A204.1 (cell line): Measurements from ENCODE around the gene FH.
A peak's percentile ranks its signal among the peaks of the same experiment; 100 is the strongest.

ENCODE experiments used
- FAIRE-seq: peaks from 2 replicates; lab custom pipeline; 2012; peaks lifted over from hg19 to GRCh38; lab: Jason Lieb, UNC

The FH gene

DNA sequence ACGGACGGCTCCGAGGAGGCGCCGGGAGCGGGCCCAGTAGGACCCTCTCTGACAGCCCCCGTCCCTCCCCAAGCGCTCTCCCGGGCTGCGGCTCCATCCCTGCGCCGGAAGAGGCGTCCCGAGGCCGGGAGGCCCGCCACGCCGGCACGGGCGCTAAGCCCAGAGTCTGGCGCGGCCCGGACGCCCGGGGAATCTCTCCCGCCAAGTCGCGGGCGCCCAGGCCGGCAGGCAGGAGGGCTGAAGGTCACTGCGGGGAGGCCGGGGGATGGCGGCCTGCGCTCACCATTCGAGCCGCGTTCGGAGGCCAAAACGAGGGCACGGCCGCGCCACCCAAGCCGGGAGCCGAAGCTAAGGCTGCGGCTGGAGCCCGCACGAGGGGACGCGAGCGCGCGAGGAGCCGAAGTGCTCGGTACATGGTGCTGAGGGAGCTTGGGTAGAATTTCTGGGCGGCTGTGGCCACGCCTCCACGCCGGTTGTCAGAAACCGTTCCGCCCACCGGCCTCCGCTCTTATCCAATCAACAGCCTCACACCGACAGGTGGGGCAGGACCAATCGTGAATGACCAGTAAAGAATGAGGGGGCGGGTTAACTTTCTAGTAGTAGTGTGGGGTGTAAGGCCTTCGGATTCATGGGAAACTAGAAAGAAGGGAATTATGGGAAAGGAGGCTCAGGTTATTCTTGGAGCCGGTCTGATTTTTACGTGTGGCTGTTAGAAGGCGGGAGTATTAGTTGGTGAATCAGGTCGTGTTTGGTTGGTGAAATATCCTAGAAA lies at the start of gene FH:
Gene FH, minus strand, starts transcription at position 448 of the 772 bp plus-strand sequence. Its CDS starts 33 bp downstream, at position 415.
- FAIRE-seq, result peak; percentile 99

DNA sequence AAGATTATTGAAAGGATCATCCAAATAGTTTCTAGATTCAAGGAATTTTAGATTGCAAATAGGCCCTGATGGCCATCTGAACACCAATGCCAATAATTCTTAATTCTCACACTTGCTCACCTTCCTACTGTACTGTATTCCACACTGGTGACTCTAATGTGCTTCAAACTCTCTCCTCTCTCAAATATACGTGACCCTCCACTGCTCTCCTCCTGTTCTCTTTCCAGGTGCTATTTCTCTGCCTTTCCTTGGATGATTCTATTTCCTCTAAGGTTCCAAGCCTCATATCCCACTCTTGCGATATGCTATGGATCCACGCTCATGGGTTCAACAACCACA lies 41.3 kb upstream of the FH start:
- no peak for FAIRE-seq

DNA sequence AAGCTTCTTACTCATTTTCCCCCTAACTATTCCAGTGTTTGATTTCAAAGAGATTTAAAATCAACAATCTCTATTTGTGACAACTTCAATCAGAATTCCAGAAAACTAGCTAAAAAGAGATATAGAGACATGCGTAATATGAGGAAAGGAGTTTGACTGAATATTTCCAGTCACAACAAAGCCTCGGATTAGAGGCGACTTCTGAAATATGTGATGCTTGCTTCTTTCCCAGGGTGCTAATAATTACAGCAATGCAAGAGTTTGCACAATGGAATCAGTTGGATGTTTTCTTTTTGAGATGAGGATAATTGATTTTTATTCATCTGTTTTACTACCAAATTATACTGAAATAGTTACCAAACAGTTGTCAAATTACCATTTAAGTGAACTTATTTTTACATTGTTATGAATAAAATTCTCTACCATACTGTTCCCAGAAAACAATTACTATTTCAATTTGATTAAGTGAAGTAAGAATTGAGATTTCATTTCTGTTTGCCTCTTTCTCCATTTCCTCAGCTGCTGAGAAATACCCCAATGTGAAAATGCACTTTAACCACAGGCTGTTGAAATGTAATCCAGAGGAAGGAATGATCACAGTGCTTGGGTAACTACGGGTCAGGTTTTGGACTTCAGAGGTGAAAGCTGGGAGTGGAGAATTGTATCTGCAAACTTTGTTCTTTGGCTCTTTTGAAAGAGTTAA lies 40.7 kb upstream of the FH start:
- FAIRE-seq, result no peak

DNA sequence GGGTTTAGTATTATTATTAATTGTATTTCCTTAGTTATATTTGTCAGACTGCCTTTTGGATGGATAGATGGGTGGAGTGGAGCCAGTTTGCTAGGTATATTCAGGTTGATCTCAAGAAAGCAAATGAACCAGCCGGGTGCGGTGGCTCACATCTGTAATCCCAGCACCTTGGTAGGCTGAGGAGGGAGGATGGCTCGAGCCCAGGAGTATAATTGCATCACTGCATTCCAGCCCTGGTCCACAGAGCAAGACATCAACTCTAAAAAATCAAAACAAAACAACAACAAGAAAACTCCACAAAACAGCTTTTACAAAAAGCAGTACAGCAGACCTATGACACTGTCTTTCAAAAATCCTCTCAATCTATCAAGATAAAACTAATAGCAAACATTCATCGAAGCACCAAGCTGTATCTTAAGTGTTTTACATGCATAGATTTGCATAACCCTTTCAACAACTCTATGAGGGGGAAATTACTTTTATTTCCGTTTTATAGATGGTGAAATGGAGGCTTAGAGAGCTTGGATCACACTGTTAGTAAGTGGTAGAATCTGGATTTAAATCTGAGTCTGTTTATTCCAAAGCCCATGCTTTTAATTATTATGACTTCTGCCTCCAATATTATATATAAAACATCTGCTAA lies 38.1 kb upstream of the FH start:
- FAIRE-seq, result no peak

DNA sequence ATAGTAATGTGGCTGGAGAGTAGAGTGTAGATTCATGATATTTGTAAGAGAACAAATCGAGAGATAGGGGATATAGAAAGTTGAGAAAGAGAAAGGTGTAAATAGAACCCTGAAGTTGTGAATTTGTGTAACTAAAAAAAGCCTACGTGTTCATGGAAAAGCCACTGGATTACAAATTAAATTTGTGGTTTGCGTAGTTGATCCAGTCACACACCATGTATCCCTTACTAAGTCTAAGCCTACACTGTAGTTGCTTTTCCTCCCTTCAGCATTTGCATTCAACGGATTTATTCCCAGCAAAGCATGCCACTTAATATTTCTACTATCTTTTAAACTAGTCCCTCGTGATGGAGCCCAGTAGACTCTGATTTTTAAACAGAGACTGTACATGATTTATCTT lies 37.5 kb upstream of the FH start:
- FAIRE-seq, result no peak

DNA sequence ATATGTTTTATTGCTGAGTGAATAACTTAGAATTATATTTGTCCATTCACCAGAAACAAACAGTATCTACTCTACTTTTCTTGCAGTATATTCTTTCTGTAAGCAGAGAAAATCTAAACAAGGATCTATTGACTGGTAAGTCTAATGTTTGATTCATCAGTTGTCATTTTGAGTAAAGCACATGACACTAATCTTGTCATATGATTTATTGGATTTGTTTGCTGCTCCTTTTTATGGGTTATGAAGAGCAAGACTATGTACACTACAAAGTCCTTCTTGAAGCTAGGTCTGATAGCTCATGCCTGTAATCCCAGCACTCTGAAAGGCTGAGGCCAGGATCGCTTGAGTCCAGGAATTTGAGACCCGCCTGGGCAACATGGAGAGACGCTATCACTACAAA lies 36.0 kb upstream of the FH start:
- no peak for FAIRE-seq

DNA sequence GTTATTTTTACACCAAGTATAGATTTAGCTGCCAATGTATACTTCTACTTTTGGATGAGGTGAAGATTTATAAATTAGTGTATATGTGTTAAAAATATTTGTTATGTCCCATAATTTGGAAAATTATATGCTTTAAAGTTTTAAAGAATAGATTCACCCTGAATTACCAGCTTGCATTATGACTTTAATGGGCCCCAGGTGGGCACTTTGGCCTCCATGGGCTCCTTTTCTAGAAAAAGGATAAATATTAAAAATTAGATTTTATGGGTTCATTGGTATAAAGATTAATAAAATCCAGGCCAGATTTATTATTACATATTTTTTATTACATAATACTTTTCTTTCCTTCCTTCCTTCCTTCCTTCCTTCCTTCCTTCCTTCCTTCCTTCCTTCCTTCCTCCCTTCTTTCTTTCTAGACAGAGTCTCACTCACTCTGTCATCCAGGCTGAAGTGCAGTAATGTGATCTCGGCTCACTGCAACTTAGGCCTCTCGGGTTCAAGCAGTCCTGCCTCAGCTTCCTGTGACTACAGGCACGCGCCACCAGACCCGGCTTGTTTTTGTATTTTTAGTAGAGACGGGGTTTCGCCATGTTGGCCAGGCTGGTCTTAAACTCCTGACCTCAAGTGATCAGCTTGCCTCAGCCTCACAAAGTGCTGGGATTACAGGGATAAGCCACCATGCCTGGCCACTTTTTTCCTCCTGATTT lies 34.5 kb upstream of the FH start:
- no peak for FAIRE-seq

DNA sequence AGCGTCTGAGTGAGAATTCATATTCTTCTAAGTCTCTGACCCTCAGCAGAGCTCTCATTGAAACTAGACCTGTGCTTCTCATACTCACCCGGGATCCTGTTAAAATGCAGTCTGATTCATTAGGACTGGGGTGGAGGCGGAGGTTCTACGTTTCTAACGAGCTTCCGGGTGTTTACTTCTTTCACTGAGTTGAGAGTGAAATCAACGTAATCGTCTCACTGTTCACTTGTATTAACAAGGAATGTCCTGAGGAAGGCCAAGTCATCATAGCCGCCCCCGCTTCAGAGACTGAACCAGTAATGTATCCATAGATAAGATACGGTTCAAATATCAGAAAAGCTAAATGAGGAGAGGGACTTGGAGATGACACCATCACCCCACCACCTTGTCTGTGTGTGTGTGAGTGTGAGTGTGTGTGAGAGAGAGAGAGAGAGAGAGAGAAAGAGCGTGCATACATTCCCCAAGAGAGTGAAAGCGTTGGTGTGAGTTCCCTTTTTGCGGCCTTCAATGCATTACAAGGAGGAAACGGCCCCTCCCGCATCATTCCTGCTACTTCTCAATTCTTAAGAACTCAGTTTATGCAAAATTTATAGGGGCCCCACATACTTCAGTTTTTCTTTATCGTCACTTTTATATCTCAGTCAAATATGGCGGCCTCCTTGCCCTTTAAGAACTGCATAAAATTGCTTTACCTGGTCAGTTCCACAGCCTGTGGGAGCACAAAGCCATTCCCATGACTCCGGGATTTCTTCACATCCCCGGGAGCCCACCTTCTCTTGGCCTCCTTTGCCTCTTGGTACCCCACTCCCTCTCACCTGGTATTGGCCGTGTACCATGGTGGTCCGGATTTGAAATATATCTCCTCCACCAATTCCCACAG lies 32.4 kb upstream of the FH start:
- no peak for FAIRE-seq

DNA sequence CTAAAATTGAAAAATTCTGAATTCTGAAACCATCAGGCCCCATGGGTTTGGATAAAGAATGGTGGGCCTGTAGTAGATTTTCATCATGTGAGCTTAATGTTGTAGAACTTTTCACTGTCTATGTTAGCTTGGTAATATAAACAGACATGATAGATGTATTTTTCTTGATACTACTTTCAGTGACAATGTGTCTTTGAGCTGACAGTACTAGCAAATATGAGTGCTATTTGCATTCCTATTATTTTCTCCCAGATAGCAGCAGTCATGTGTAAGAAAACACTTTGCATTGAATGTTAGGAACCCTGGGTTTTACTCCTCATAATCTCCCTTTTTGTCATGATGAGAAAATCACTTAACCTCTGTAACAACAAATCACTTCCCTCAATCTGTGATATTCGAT lies 30.8 kb upstream of the FH start:
- FAIRE-seq, result no peak

DNA sequence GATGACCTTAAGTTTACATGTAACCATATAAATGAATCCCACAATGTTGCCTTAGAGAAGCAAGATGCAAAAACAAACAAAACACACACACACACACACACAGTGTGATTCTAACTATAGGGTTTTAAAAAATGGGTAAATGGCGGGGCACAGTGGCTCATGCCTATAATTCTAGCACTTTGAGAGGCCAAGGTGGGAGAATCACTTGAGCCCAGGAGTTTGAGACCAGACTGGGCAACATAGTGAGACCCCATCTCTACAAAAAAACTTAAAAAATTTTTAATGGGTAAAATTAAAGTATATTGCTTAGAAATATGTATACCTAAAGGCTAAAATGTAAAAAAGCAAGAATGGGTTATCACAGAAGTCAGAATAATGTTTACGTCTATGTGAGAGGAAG lies 28.5 kb upstream of the FH start:
- FAIRE-seq, result no peak

DNA sequence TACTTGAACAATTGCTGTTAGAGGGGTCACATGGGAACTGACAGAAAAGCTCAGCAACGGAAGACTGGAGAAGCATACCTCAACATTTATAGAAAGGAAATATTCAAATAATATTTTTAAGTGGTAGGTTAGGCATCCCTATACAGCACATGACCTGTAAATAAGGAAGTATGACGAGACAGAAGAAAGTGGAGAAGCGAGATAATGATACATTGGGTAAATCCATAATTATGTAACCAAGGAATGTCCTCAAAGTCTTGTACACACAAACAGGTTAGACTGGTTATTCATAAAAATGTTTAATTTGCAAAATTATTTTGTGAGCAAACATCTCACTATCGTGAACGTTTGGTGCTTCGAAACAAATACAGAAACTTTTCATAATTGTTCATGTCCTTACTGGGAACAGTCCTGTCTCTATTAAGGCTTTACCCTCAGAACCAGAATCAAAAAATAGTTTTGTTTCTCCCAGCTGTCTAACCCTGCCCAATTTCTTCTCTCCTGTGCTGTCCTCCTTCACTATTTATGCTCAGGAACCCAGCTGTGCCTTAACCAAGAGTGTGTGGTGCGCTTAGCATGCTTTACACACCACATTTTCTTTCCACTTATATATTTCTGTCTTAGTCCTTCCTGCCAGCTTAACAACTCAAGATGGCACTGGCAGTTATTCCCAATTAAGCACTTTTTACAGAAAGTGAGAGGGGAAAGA lies 22.8 kb upstream of the FH start:
- FAIRE-seq, result no peak

DNA sequence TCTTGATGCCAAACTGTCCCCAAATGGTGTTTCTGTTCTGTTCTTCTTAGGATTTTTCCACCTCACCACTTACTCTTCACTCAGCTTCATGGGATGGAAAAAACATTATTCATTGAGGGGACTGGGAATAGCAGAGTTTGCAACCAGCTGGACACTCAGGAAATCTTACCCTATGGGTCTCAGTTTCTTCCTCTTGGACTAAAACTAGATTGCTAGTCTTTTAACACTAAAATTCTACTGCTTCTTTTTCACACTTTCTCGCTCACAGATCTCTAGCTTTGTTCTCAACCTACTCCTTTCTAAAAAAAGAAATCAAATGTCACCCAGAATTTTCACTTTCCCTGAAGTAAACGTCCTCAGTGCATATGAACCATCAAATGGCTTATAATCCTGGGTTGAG lies 17.4 kb upstream of the FH start:
- FAIRE-seq, result no peak

DNA sequence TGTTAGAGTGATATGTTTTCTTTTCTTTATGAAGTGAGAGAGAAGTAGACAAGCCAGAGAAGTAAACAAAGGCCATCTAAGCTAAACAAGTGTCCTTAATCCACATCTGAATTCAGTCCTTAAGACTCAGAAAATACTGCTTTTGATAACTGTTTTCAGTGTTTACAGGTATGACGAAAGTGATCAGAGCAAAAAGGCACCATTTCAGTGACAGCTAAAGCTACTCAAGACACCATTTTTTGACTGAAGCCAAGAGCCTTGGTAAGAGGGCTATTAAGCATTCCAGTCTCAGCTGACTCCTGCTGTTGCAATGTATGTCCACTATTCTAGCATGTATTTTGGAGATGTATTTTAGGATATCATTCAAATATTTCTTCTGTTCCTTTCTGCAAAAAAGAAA lies 16.7 kb upstream of the FH start:
- no peak for FAIRE-seq

DNA sequence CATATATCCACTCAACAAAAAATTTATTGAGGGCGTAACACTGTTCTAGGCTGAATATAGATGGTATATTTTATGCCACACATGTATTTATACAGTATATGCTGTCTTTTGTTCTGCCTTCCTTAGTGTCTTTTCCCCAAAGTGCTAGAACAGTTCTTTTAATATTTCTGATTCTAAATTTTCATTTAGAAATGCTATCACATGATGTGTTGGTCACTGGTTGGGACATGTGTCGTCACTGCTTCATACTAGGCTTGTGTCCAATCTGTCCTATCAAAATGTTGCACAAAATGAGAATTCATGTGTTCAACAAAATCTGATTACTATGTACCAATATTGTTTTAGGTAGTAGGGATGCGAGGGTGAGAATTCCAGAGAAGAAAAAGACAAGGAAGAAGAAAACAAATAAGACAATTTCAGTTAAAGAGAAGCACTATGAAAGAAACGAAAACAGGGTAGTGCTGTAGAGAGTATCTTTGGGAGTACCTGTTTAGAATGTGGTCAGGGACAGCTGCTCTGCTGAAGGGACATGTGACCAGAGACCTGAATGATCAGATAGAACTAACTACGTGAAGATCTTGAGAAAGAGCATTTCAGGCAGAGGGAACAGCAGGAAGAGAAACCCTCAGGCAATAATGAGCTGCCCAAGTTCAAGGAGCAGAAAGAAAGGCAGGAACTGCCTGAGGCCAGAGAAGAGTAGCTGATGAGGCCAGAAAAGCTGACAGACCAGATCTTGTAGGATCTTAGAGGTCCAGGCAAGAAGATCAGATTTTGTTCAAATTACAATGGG lies 14.0 kb upstream of the FH start:
- no peak for FAIRE-seq

DNA sequence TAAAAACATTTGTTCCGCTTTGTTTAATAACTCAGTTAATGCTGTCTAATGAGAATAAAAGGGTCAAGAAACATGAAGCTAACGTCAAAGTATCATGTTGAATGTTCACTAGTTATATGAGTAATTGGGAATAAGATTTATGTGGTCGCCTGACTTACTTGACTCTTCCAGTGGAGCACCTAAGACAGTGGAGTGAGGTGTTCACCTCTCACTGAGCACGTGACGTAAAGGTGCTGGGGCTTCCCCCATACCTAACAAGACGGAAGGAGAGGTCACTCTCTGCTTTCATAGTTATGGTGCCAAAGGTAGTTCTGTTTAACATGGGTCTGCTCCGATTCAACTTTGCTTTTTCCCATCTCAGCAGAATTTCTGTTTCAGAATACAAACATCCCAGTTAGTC lies 13.3 kb upstream of the FH start:
- no peak for FAIRE-seq

DNA sequence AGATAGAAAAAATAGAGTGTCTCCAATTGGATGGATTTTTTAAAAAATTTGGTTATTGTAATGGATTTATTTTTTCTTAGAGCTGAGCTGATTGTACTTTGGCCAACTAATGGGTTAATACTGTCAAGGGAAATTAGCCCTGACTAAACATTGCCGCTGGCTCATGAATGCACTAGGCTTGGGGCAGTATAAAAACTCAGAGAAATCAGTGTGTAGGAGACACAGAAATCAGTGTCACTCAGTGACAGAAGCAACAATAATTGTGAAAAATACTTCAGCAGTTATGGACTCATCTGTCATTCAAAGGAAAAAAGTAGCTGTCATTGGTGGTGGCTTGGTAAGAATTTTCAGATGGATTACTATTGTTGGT lies 12.6 kb upstream of the FH start, which contains the start of gene KMO:
Gene KMO, plus strand, starts transcription at position 217 of the 370 bp plus-strand sequence. Its CDS starts 67 bp downstream, at position 284.
- no peak for FAIRE-seq

DNA sequence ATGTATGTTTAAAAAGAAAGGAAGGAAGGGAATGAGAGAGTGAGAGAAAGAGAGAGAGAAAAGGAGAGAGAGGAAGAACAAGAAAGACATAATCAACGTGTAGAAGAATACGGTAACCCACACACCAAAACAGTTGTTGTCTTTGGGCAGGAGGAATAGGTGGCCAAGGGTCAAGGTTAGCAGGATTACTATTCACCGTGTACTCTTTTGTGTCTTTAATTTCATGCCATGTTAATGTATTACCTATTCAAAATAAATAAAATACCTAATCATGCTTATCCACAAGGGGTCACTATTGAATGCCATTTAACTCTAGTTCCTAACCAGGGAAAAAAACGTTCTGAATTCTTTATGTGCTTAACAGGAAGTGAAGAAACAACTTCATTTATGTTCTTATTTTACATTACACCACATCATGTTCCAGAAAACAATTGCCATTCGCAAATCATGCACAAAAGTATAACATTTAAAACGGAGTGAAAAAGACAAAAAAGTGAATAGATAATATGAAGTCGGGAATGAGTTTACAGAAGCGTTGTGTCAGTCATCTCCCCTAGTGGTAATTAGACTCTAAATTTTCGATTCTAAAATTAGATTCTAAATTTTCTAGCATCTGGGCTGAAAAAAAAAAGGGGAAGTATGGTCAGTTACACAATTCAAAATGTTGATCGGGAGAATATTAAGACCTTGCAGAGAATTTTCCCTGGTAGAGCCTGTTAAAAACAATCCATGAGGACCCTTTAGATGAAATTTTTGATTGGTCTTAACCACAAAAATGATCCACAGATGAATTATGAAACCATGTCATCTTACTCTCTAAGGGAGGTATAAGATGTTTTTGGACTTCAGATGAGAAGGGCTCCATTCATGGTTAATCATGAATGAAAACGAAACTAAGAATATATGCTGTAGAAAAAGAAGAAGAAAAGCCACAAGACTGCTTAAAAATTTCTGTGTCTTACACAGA lies 11.9 kb upstream of the FH start:
- FAIRE-seq, result peak; percentile 98

DNA sequence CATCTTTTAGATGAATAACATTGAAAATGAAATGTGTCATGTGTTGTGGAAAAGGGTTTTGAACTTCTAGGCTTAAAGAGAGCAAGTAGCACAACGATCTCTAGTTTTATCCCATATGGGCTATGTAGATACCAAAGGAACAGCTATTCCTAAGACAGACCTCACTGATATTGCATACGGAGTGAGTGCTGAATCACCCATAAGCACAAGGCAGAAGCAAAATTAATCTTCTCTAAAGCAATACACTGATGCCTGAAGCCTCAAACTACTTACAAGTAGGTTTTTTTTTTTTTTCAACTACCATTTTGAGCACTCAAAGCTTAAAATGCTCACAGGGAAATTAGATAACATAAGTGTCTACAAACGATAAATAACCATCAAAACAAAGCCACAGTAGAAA lies 7.6 kb upstream of the FH start:
- FAIRE-seq, result no peak

DNA sequence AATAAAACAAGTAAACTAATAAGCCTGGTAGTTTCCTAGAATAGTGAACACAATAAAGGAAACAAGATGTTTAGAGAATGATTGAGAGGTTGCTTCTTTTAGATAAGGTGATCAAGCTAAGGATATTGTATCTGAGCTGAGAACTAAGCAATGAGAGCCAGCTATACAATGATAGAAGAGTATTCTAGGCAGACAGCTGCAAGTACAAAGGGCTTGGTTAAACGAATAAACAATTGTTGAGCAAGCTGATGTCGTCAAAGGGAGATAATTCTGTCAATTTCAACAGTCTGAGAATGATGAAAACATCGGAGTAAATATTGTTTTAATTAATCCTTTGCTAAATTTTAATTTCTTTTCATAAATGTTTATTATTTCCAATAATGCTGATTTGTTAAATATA lies 5.5 kb upstream of the FH start:
- FAIRE-seq, result no peak
